Activated CD4-positive, CD25-positive, alpha-beta regulatory T cell treated with anti-CD3 and anti-CD28 coated beads, Interleukin-2, amount 50 U/mL, for 24 hours (primary cell): ENCODE data around the gene ERGIC2.

Experiments used
- ATAC-seq, 2 donors: fragments of 150-1000 bp; cut with Tn5 transposase; one replicate each; pipeline ENCODE4 v1.10.0; 2021; ENCODE audit warnings: mild to moderate bottlenecking in 1 of 2, moderate library complexity in 1 of 2

Gene ERGIC2

DNA sequence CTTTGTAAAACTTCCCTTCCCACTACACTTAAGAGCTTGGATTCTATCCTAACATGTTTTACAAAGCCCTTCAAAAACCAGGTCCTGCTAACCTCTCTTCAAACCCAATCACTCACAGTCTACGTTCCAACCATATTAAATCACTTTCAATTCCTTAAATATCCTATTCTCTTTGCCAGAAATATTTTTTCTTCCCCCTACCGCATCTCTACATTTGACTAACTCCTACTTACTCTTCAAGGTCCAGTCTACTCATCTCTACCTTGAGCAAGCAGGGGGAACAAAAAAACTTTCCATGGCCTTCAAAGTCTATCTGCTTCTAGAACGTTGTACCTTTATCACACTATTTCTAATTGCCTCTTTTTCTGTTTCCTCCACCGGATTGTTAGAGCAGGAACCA is 6.1 kb downstream of the ERGIC2 start:
- no peak for ATAC-seq

GRCh38 chr12:29374012-29374411 is 7.0 kb downstream of the ERGIC2 start:
- ATAC-seq, result no peak

GRCh38 chr12:29365091-29365490 is 15.9 kb downstream of the ERGIC2 start:
- no peak for ATAC-seq

DNA sequence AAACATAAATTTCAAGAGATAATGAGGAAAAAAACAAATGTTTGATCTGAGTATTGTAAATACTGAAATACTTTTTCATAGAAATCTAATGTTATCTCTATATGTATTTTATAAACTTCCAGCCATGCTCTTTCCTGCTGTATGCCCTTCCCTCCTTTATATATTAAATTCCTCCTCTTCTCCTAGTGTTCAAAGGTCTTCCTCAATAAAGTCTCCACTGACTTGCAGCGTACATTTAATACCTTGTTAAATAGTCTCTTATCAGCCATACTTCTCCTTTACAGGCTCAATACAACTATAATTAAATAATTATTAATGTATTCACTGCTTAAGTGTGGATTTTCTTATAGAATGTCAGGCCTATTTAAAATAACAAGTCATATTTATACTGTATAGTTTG is 26.0 kb downstream of the ERGIC2 start:
- ATAC-seq, result no peak

DNA sequence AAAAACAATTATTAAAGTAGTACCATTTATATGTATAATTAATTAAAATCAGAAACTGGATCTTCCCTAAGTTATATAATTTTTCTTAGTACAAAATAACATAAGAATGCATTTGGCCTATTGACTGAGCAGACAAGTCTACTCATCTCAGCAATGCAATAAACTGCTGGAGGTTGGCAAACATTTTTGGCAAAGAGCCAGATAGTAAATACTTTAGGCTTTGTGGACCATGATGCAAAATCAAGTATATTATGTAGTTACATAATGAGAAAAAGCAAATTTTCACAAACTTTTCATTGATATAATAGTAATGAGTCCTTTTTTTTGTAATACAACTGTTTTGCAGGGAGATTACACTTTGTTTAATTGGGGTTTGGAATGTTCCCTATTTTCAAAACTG is 30.9 kb downstream of the ERGIC2 start:
- no peak for ATAC-seq

DNA sequence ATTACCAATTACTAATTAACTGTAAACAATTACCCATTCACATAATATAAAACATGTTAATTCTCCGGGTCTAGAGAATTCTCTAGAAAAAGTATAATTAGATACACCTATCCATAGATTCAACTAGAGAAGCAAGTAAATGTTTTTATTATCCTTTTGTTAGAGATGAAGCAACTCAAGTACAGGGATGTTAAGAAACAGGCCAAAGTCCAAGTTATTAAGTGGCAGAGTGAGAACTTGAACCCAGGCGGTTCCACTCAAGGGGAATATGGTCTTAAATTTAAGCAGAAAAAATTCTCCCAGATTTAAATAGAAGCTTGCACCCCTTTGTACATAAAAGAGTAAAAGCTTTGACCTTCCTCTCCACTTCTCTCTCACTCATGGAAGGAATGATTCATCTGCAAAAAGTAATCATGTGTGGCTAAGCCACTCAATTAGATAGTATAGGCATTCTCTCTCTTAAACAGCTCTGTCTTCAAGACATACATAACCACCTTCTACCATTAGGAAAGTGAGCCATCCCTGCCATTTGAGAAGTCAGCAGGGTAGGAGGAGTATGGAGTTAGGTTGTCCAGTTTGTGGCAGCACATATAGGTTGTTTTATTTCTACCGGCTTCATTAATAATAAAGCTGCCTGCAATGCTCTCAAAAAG is 34.1 kb downstream of the ERGIC2 start:
- ATAC-seq, result peak; percentile 38 to 70

DNA sequence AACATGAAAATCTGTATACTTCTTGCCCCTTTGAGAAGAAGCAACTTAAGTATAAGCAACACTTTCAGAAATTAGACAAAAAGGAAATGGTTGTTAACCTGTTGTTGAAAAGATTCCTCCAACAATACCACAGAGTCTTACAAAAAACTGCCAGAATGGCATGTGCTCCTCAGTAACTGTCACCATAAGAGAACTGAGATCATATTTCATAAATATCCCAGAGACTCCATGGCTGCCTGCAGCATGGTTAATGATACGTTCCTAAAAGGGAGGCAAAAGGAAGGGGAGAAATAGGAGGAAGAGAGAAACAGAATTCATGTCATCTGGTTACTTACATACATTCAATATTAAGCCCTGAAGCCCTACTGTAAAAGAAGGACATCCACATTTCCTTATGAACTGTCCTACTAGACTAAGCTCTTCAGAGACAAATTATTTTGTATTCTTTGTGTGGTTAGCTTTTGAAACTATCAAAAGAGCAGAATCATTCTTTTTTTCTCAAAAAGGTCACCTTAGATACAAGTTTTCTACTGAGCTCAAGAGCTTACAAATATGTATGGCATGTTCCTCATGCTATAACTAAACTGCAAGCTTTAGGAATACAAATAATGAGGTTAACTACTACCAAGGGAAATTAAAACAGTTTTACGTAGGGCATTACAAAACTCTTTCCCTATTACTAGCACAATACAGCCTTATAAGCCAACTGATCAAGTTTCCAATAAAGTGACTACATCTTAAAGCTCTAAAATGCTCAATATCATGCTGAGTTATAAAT is 37.8 kb downstream of the ERGIC2 start:
- no peak for ATAC-seq

GRCh38 chr12:29337325-29337724 is 43.6 kb downstream of the ERGIC2 start:
- no peak for ATAC-seq

- no peak for ATAC-seq
These were observed 46.0 kb downstream of the ERGIC2 start for GRCh38 chr12:29334937-29335336.

DNA sequence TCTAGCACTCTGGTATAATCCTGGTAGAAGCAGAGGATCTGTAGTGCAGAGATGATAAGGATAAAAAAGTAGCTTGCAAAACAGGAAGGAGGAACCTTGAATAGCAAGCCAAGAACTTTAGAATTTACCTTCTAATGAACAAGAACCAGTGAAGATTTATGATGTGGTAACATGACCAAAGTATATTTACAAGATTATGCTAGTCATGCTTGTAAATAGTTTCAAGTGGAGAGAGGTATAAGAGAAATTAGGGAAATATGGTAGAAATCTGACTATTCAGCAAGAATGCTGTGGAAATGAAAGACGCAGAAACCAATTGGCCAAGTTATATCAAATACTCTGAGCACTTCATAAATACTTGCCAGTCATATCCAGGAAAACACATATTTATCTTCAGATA is 47.8 kb downstream of the ERGIC2 start:
- no peak for ATAC-seq

DNA sequence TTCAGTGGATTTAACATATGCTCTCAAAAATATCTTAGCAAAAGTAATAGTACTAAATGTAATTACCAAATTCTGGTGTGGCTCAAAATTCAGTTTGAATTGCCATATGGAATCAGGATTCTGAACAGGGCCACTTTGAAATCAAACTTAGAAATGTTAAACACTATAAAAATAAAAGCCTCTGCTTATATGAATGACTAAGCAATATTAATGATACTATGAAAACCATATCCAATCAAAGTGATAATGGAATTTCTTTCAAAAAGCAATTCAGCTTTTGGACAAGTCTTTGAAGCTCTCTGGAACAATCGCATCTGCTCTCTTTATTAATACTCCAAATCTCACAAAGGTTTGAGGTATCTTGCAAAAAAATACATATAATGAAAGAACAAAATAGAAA is 51.6 kb downstream of the ERGIC2 start:
- no peak for ATAC-seq

GRCh38 chr12:29322157-29322556 is 58.8 kb downstream of the ERGIC2 start:
- ATAC-seq, result no peak

- no peak for ATAC-seq
These were observed 60.5 kb downstream of the ERGIC2 start for GRCh38 chr12:29320295-29321085.

DNA sequence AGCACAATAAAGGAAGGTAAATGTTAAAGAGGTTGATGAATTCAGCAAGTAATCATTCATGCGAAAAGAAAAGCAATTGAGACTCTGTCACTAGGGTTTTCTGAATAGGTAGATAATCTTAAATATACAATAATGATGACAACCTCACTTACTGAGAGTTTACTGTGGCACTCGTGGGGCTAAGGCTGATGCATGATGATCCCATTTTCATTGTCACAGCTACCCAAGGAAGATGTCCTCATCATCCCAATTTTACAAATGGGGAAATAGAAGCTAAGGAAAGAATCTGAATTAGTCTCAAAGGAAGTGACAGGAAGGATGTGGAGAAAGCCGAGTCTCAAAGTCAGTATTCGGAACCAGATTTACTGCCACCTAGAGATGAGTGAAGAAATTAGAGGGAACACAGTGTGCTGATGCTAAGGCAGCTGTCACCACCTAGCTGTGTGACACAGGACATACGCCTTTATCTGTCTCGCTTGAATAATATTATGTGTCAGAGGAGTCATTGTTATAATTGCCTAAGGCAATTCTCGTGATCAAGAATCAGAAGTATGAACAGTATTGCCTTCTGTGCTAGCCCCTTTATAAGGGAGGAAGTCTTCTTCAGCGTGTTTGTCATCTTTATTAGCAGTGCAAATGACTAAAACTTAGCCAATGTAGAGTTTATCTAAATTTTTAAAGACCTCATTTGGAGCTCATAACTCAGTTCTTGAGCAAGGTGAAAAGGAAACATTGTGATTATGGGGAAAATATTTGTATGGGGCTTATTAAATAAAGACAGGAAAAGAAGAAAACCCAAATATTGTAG is 63.2 kb downstream of the ERGIC2 start:
- ATAC-seq, result peak; percentile 97 to 98

- no peak for ATAC-seq
These were observed 64.2 kb downstream of the ERGIC2 start for GRCh38 chr12:29316752-29317151.

DNA sequence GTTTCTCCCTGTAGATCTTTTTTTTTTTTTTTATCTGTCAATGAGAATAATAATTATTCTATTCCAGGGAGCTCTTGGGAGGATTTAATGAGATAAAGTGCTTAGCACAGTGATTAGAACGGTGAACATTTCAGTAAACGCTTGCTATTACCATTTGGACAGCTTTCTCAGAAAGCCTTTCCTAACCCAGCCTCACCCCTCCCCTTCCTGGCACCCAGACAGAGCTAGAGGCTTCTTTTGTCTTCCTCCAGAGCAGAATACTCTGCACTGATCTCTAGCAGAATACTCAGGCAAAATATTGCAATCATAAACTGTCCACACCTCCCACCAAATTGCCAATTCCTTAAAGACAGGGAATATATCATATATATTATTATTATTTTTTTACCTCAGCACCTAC is 66.6 kb downstream of the ERGIC2 start:
- no peak for ATAC-seq

DNA sequence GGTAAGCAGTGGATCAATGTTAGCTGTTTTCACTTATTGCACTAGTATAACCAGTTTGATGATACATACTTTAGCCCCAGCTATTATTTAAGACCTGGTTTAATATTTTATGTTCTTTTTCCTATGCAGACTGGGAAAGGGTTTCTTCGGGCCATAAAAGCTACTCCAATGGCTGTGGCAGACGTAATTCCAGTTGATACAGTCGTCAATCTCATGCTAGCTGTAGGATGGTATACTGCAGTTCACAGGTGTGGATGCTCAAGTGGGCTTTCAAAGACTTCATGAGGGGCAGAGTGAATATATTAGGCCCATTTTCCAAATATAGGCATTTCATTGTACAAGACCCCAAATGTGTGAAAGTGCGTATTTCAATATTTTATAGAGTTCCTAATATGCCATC is 70.1 kb downstream of the ERGIC2 start:
- ATAC-seq, result no peak

DNA sequence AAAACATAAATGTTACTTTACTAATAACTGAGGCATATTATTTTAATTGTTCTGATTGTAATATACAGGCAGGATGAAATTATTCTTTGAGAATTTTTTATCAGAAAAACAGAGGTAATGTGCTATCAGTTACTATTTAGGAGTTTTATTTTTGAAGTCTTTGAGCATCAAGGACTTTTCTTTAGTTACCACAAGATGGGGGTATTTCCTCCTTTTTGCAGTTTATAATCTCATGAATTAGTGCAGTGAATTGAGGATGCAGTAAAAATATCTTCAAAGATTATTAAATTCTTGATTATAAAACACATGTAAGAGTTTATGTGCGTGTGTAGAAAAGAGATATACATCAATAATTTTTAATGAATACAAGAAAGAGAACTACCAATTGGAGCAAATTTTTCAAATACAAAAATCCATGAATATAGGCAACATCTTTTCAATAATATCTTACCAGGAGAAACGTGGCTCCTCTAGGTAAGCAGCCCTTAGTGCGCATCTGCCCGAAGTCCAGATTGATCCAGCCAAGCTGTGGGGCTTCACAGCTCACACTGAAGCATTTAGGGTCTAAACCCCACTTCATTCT is 71.6 kb downstream of the ERGIC2 start:
- ATAC-seq, result no peak

- no peak for ATAC-seq
These were observed 74.3 kb downstream of the ERGIC2 start for GRCh38 chr12:29306682-29307081.

GRCh38 chr12:29306266-29306665 is 74.7 kb downstream of the ERGIC2 start:
- no peak for ATAC-seq

DNA sequence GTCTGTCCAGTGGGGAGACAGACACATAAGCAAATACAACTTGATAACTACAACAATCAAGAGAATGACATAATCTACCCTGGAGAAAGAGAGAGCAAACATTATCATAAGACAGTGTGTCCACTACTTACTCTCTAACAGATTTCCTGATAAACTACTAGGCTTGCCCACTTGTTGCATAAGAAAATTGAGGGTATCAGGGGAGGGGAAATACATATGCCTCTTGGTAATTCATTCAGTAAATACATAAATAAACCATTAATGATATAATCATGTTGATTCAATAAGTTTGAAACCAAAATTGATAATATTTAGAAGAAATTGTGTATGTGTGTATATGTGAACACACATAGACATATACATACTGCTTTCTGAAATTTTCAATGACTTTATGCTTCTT is 76.6 kb downstream of the ERGIC2 start:
- no peak for ATAC-seq

- ATAC-seq, result no peak
These were observed 79.9 kb downstream of the ERGIC2 start for GRCh38 chr12:29301114-29301513.

DNA sequence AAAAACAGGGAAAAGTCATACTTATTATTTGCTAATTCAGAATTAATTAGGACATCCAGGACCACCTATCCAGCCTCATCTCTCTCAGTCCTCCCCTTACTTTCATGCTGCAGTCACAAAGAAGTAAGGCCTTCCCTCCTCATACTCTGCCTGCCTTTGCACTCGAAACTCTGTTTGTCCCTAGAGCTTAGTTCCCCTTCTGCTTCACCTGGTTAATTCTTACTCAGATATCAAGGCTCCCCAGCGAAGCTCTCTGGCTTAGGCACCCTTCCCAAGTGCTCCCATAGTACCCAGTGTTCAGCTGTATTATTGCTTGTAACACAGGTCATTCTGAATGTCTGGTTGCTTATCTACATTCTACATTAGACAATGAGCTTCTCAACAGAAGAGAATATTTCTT is 81.3 kb downstream of the ERGIC2 start:
- ATAC-seq, result no peak
